Keratinocyte (primary cell): ENCODE measurements around the gene TMEM200C. TPM values are rescaled to one million over a fixed set of nuclear protein-coding genes. Genes with fewer than 3 reads are reported as not detected.
A peak's percentile ranks its signal among the peaks of the same experiment; 100 is the strongest.

Experiments
- DNase-seq: peaks from one replicate; pipeline ENCODE4 v3.0.0-alpha.2; 2011; ENCODE audit warnings: low read depth, missing footprints, low spot score
- FAIRE-seq: peaks from 2 replicates; lab custom pipeline; 2011; peaks lifted over from hg19 to GRCh38; lab: Jason Lieb, UNC
- H2AFZ ChIP-seq: 2 replicates; pipeline ENCODE4 v1.6.0; 2012; ENCODE audit warnings: low read length, control low read depth, inconsistent platforms; ENCODE audit not compliant: control insufficient read depth
- H3K27ac ChIP-seq: 2 replicates; pipeline ENCODE4 v1.5.1; 2011; ENCODE audit warnings: low read length; ENCODE audit not compliant: control insufficient read depth, insufficient read depth
- H3K27me3 ChIP-seq: 3 replicates; pipeline ENCODE4 v1.6.0; 2011; ENCODE audit warnings: low read length; ENCODE audit not compliant: control insufficient read depth, insufficient read depth; ENCODE audit errors: extremely low read depth
- H3K36me3 ChIP-seq, 2 experiments: 2 replicates in 1 of 2; 3 replicates in 1 of 2; pipeline ENCODE4 v1.5.1; 2011; ENCODE audit warnings: low read length in 2 of 2, mild to moderate bottlenecking in 1 of 2; ENCODE audit not compliant: control insufficient read depth in 2 of 2, insufficient read depth in 2 of 2; ENCODE audit errors: extremely low read depth in 1 of 2
- H3K4me1 ChIP-seq: 3 replicates; pipeline ENCODE4 v1.5.1; 2011; ENCODE audit warnings: low read length; ENCODE audit not compliant: control insufficient read depth, insufficient read depth; ENCODE audit errors: extremely low read depth
- H3K4me2 ChIP-seq: 3 replicates; pipeline ENCODE4 v1.6.0; 2011; ENCODE audit warnings: low read depth, low read length; ENCODE audit not compliant: control insufficient read depth, insufficient read depth; ENCODE audit errors: extremely low read depth
- H3K4me3 ChIP-seq, 3 experiments: fragments of 200-600 bp in 1 of 3; sonication (generic) in 1 of 3; 2 replicates in 2 of 3; 3 replicates in 1 of 3; pipeline ENCODE4 v1.5.1; 2011 to 2016; ENCODE audit warnings: low read length in 3 of 3, mild to moderate bottlenecking in 3 of 3, control low read depth in 2 of 3, inconsistent platforms in 1 of 3, low read depth in 1 of 3, mixed read lengths in 1 of 3, mixed run types in 1 of 3, moderate library complexity in 1 of 3; ENCODE audit not compliant: control insufficient read depth in 2 of 3, insufficient read depth in 2 of 3; ENCODE audit errors: extremely low read depth in 1 of 3
- H3K79me2 ChIP-seq: 2 replicates; pipeline ENCODE4 v1.6.0; 2012; ENCODE audit warnings: low read length; ENCODE audit not compliant: control insufficient read depth, insufficient read depth
- H3K9ac ChIP-seq: 3 replicates; pipeline ENCODE4 v1.6.0; 2011; ENCODE audit warnings: low read length; ENCODE audit not compliant: control insufficient read depth, insufficient read depth; ENCODE audit errors: extremely low read depth
- H3K9me1 ChIP-seq: 3 replicates; pipeline ENCODE4 v1.6.0; 2011; ENCODE audit warnings: low read length; ENCODE audit not compliant: control insufficient read depth, insufficient read depth; ENCODE audit errors: extremely low read depth
- H3K9me3 ChIP-seq: 2 replicates; pipeline ENCODE4 v1.5.1; 2012; ENCODE audit warnings: low read depth, low read length; ENCODE audit not compliant: control insufficient read depth
- H4K20me1 ChIP-seq: 3 replicates; pipeline ENCODE4 v1.6.0; 2011; ENCODE audit warnings: low read length; ENCODE audit not compliant: control insufficient read depth, insufficient read depth; ENCODE audit errors: extremely low read depth
- CTCF ChIP-seq, 3 experiments: IDR thresholded peaks in 1 of 3; conservative IDR thresholded peaks in 1 of 3; optimal IDR thresholded peaks in 1 of 3; 2 replicates in 2 of 3; 3 replicates in 1 of 3; pipeline versions ENCODE3 to v1.5.1; 2011; ENCODE audit warnings: low read length in 3 of 3, mild to moderate bottlenecking in 3 of 3, moderate library complexity in 2 of 3, control low read depth in 1 of 3, inconsistent platforms in 1 of 3; ENCODE audit not compliant: insufficient read depth in 2 of 3; ENCODE audit errors: extremely low read depth in 1 of 3
- EZH2 ChIP-seq: IDR thresholded peaks from one replicate; pipeline ENCODE4 v1.6.1; 2012; ENCODE audit warnings: inconsistent platforms, mild to moderate bottlenecking, low read length, moderate library complexity
- dilution Hi-C: fragments of 300-500 bp; cut with MboI; formaldehyde crosslinking; loops from one replicate; pipeline ENCODE4 v1.7.0; 2020; ENCODE audit warnings: low sequenced_read_pairs; ENCODE audit not compliant: extremely low pct_ligation_motif_present
- polyA minus RNA-seq, 3 experiments: library from RNA; depleted of rRNA, polyadenylated mRNA; stranded (reverse); fragments of >200 nt; gene quantifications; 1 replicate in 1 of 3; 2 replicates in 1 of 3; 3 replicates in 1 of 3; pipeline ENCODE4 v1.2.3, GENCODE V29; 2011
- polyA plus RNA-seq, 5 experiments: library from polyadenylated mRNA; depleted of rRNA in 3 of 5; stranded (reverse) in 3 of 5; stranded (forward) in 1 of 5; unstranded in 1 of 5; fragments of >200 nt; gene quantifications; 1 replicate in 1 of 5; 2 replicates in 3 of 5; 3 replicates in 1 of 5; pipeline versions ENCODE4 v1.2.1 to v1.2.3, GENCODE V29; 2011 to 2012; ENCODE audit warnings: missing spikeins in 2 of 5, low read depth in 1 of 5, low replicate concordance in 1 of 5

The TMEM200C gene
- polyA plus RNA-seq (not detected in 3 replicates), polyA minus RNA-seq (not detected in 3 replicates)
- not detected for polyA plus RNA-seq (2011; ENCODE audit: low read depth)
- polyA plus RNA-seq (2011; cell fraction: cytosol; rRNA removed) = not detected in 2 replicates
- polyA plus RNA-seq (2011; cell fraction: nucleus; rRNA removed) = not detected in 2 replicates
- polyA plus RNA-seq (2012; ENCODE audit: low replicate concordance) = not detected in 2 replicates
- polyA minus RNA-seq (2011; cell fraction: cytosol; rRNA and poly(A)+ RNA removed) = not detected
- not detected in 2 replicates for polyA minus RNA-seq (2011; cell fraction: nucleus; rRNA and poly(A)+ RNA removed)

- Histone ChIP-seq H3K4me1 (peaks cover 6% of the 10 kb centered on the region), H3K27ac (no peak within 1 kb of the TSS), H3K9ac (no peak within 1 kb of the TSS), H3K4me2 (peak within 1 kb of the TSS; percentile 27), H4K20me1 (no peaks in the 10 kb centered on the region), H3K27me3 (peaks cover 61% of the 10 kb centered on the region), H2AFZ (no peak within 1 kb of the TSS), H3K79me2 (no peaks in the 10 kb centered on the region), H3K9me3 (no peaks in the 10 kb centered on the region), H3K4me3 (peak within 1 kb of the TSS in 2 of 3 experiments; percentile 26 to 35), H3K36me3 (no peaks in the 10 kb centered on the region), H3K9me1 (no peaks in the 10 kb centered on the region)
- no peak for TF ChIP-seq EZH2
- no peak for TF ChIP-seq CTCF (optimal IDR thresholded peaks at IDR 0.05 in 1 of 3, IDR thresholded peaks at IDR 0.05 in 1 of 3, conservative IDR thresholded peaks at IDR 0.05 in 1 of 3; ENCODE audit: extremely low read depth in 1 of 3, insufficient read depth in 2 of 3, low read length in 3 of 3)
- DNase-seq = no peak
- FAIRE-seq = no peak
- dilution Hi-C loops = no loop called here
Observed at GRCh38 chr18:5895299-5895875, at the start of gene TMEM200C. TMEM200C (minus strand) TSS chr18:5895522; CDS start chr18:5892063, 3,459 bp downstream.

DNA sequence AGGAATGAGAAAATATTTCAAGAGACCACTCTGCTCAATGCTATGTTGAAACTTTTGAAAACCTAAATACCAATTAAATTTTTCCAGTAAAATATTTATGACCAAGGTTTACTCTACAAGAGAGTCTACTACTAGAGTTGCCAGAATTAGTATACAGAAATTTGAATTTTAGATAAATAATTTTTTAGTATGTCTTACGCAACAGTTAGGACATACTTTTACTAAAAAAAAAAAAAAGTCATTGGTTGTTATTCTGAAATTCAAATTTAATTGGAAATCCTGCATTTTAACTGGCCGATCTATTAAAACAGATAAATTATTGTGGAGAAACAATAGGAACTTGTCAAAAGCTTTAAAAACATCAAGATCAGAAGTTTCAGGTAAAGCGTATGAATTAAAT lies 49.1 kb upstream of the TMEM200C start:
- H3K9me3 ChIP-seq = no peaks in the 10 kb centered on the region
- no peak overlapping the region for H3K27ac ChIP-seq
- no peak for TF ChIP-seq EZH2
- no peak for TF ChIP-seq CTCF (optimal IDR thresholded peaks at IDR 0.05 in 1 of 3, IDR thresholded peaks at IDR 0.05 in 1 of 3, conservative IDR thresholded peaks at IDR 0.05 in 1 of 3; ENCODE audit: extremely low read depth in 1 of 3, insufficient read depth in 2 of 3, low read length in 3 of 3)
- no peaks in the 10 kb centered on the region for H3K27me3 ChIP-seq
- no peak overlapping the region for H3K9ac ChIP-seq
- no peak overlapping the region for H3K4me3 ChIP-seq
- no peaks in the 10 kb centered on the region for H4K20me1 ChIP-seq
- dilution Hi-C loops = no loop called here
- no peaks in the 10 kb centered on the region for H3K9me1 ChIP-seq
- no peak overlapping the region for H2AFZ ChIP-seq
- no peak overlapping the region for H3K4me2 ChIP-seq
- DNase-seq = no peak
- H3K36me3 ChIP-seq = no peaks in the 10 kb centered on the region
- FAIRE-seq = no peak
- H3K4me1 ChIP-seq = no peaks in the 10 kb centered on the region
- H3K79me2 ChIP-seq = no peaks in the 10 kb centered on the region
